SJSA1 (cell line): ENCODE measurements around the gene FNIP2. TPM values are rescaled to one million over a fixed set of nuclear protein-coding genes. Genes with fewer than 3 reads are reported as not detected.
A peak's percentile ranks its signal among the peaks of the same experiment; 100 is the strongest.

Experiments
- DNase-seq, 2 experiments: peaks; one replicate each; pipeline ENCODE4 v3.0.0-alpha.2; 2015 to 2020; ENCODE audit warnings: low spot score in 2 of 2, low read depth in 1 of 2
- H3K27ac ChIP-seq: fragments of 250-450 bp; sonication (Bioruptor Pico); 2 replicates; pipeline ENCODE4 v1.5.1; 2020; ENCODE audit warnings: mild to moderate bottlenecking, moderate library complexity
- H3K27me3 ChIP-seq: fragments of 250-450 bp; sonication (Bioruptor Pico); replicated peaks from 2 replicates; pipeline ENCODE4 v1.5.1; 2020; ENCODE audit warnings: mild to moderate bottlenecking, moderate library complexity
- H3K36me3 ChIP-seq: fragments of 250-450 bp; sonication (Bioruptor Pico); 2 replicates; pipeline ENCODE4 v1.5.1; 2020; ENCODE audit warnings: mild to moderate bottlenecking
- H3K4me1 ChIP-seq: fragments of 250-450 bp; sonication (Bioruptor Pico); replicated peaks from 2 replicates; pipeline ENCODE4 v1.6.1; 2021; ENCODE audit warnings: mild to moderate bottlenecking
- H3K4me3 ChIP-seq: fragments of 250-450 bp; sonication (Bioruptor Pico); 2 replicates; pipeline ENCODE4 v1.5.1; 2020; ENCODE audit warnings: mild to moderate bottlenecking
- H3K9me3 ChIP-seq: fragments of 250-450 bp; sonication (Bioruptor Pico); replicated peaks from 2 replicates; pipeline ENCODE4 v1.5.1; 2020; ENCODE audit warnings: mild to moderate bottlenecking
- total RNA-seq: library from RNA; depleted of rRNA; stranded (reverse); fragments of >200 nt; shearing (Covaris generic); gene quantifications from 2 replicates; pipeline ENCODE4 v1.2.3, GENCODE V29; 2014

Gene FNIP2
- total RNA-seq, 1 experiment from 2014 or later = 29.6 TPM

- Histone ChIP-seq H3K27me3 (no peaks in the 10 kb centered on the region), H3K4me1 (peaks cover 42% of the 10 kb centered on the region), H3K27ac (no peak overlapping the region), H3K9me3 (no peaks in the 10 kb centered on the region), H3K4me3 (no peak overlapping the region), H3K36me3 (peaks cover 4% of the 10 kb centered on the region; the same call in 1 of the 2 replicates)
- DNase-seq = no peak
Observed at GRCh38 chr4:158771776-158772175, 3.0 kb downstream of the FNIP2 start.

GRCh38 chr4:158775091-158775651 is 6.3 kb downstream of the FNIP2 start:
- DNase-seq = peak in 1 of 2 experiments; percentile 56

GRCh38 chr4:158776106-158776505 is 7.3 kb downstream of the FNIP2 start:
- H3K4me3 ChIP-seq = no peak overlapping the region
- H3K4me1 ChIP-seq = peaks cover 42% of the 10 kb centered on the region
- H3K27me3 ChIP-seq = no peaks in the 10 kb centered on the region
- no peak for DNase-seq
- no peaks in the 10 kb centered on the region for H3K9me3 ChIP-seq
- H3K27ac ChIP-seq = no peak overlapping the region
- H3K36me3 ChIP-seq = no peaks in the 10 kb centered on the region

More at GRCh38 chr4:158775091-158775651, 6.3 kb downstream of the FNIP2 start:
- H3K36me3 ChIP-seq = no peaks in the 10 kb centered on the region
- peaks cover 47% of the 10 kb centered on the region for H3K4me1 ChIP-seq
- H3K4me3 ChIP-seq = no peak overlapping the region
- H3K9me3 ChIP-seq = no peaks in the 10 kb centered on the region
- H3K27ac ChIP-seq = peak overlapping the region; percentile 71
- no peaks in the 10 kb centered on the region for H3K27me3 ChIP-seq

GRCh38 chr4:158777423-158778155 is 8.8 kb downstream of the FNIP2 start:
- Histone ChIP-seq H3K4me3 (no peak overlapping the region), H3K9me3 (no peaks in the 10 kb centered on the region), H3K27me3 (no peaks in the 10 kb centered on the region), H3K36me3 (no peaks in the 10 kb centered on the region), H3K27ac (no peak overlapping the region), H3K4me1 (peaks cover 44% of the 10 kb centered on the region)
- no peak for DNase-seq

GRCh38 chr4:158778156-158778711 is 9.4 kb downstream of the FNIP2 start:
- no peaks in the 10 kb centered on the region for H3K36me3 ChIP-seq
- no peak for DNase-seq
- no peaks in the 10 kb centered on the region for H3K27me3 ChIP-seq
- H3K9me3 ChIP-seq = no peaks in the 10 kb centered on the region
- H3K27ac ChIP-seq = no peak overlapping the region
- no peak overlapping the region for H3K4me3 ChIP-seq
- H3K4me1 ChIP-seq = peaks cover 51% of the 10 kb centered on the region

- no peaks in the 10 kb centered on the region for H3K9me3 ChIP-seq
- H3K27me3 ChIP-seq = no peaks in the 10 kb centered on the region
- no peak overlapping the region for H3K27ac ChIP-seq
- no peak for DNase-seq
- no peaks in the 10 kb centered on the region for H3K36me3 ChIP-seq
- H3K4me3 ChIP-seq = no peak overlapping the region
- peaks cover 56% of the 10 kb centered on the region for H3K4me1 ChIP-seq
Observed at GRCh38 chr4:158778712-158779111, 9.9 kb downstream of the FNIP2 start.

- Histone ChIP-seq H3K9me3 (no peaks in the 10 kb centered on the region), H3K4me3 (no peak overlapping the region), H3K27me3 (no peaks in the 10 kb centered on the region), H3K4me1 (peaks cover 55% of the 10 kb centered on the region), H3K27ac (peak overlapping the region; percentile 55), H3K36me3 (no peaks in the 10 kb centered on the region)
- no peak for DNase-seq
Observed at GRCh38 chr4:158781963-158782362, 13.1 kb downstream of the FNIP2 start.

GRCh38 chr4:158782551-158783360 is 13.9 kb downstream of the FNIP2 start:
- Histone ChIP-seq H3K4me1 (peaks cover 49% of the 10 kb centered on the region), H3K9me3 (no peaks in the 10 kb centered on the region), H3K36me3 (no peaks in the 10 kb centered on the region), H3K27ac (peak overlapping the region; percentile 55), H3K4me3 (no peak overlapping the region), H3K27me3 (no peaks in the 10 kb centered on the region)
- DNase-seq = peak in 1 of 2 experiments; percentile 54

- Histone ChIP-seq H3K27ac (peak overlapping the region; percentile 55; the same call in 1 of the 2 replicates), H3K4me3 (no peak overlapping the region), H3K4me1 (peaks cover 39% of the 10 kb centered on the region), H3K36me3 (no peaks in the 10 kb centered on the region), H3K9me3 (no peaks in the 10 kb centered on the region), H3K27me3 (no peaks in the 10 kb centered on the region)
- DNase-seq = peak in 1 of 2 experiments; percentile 38
Observed at GRCh38 chr4:158783785-158784184, 15.0 kb downstream of the FNIP2 start.

GRCh38 chr4:158785718-158786117 is 16.9 kb downstream of the FNIP2 start:
- no peak for DNase-seq
- Histone ChIP-seq H3K27ac (no peak overlapping the region), H3K4me3 (no peak overlapping the region), H3K36me3 (no peaks in the 10 kb centered on the region), H3K9me3 (no peaks in the 10 kb centered on the region), H3K27me3 (no peaks in the 10 kb centered on the region), H3K4me1 (peaks cover 37% of the 10 kb centered on the region)

- no peak for DNase-seq
- no peak overlapping the region for H3K4me3 ChIP-seq
- no peak overlapping the region for H3K27ac ChIP-seq
- peaks cover 37% of the 10 kb centered on the region for H3K4me1 ChIP-seq
- H3K9me3 ChIP-seq = no peaks in the 10 kb centered on the region
- H3K36me3 ChIP-seq = no peaks in the 10 kb centered on the region
- no peaks in the 10 kb centered on the region for H3K27me3 ChIP-seq
Observed at GRCh38 chr4:158786121-158786601, 17.3 kb downstream of the FNIP2 start.

- H3K27ac ChIP-seq = no peak overlapping the region
- DNase-seq = no peak
Observed at GRCh38 chr4:158786955-158787354, 18.1 kb downstream of the FNIP2 start.

GRCh38 chr4:158787709-158788475 is 19.1 kb downstream of the FNIP2 start:
- Histone ChIP-seq H3K4me3 (no peak overlapping the region), H3K36me3 (no peaks in the 10 kb centered on the region), H3K4me1 (peaks cover 28% of the 10 kb centered on the region), H3K27me3 (no peaks in the 10 kb centered on the region), H3K9me3 (no peaks in the 10 kb centered on the region), H3K27ac (no peak overlapping the region)
- DNase-seq = no peak

More at GRCh38 chr4:158786955-158787354, 18.1 kb downstream of the FNIP2 start:
- H3K9me3 ChIP-seq = no peaks in the 10 kb centered on the region
- no peaks in the 10 kb centered on the region for H3K27me3 ChIP-seq
- peaks cover 34% of the 10 kb centered on the region for H3K4me1 ChIP-seq
- no peaks in the 10 kb centered on the region for H3K36me3 ChIP-seq
- H3K4me3 ChIP-seq = no peak overlapping the region
